ENCODE data around the gene NSUN4.
"Not testable (repeated sequence)": the region's sequence is repeated elsewhere in the genome, so short reads cannot be mapped to it uniquely, and the experiment has no call there.

NSUN4 gene

DNA sequence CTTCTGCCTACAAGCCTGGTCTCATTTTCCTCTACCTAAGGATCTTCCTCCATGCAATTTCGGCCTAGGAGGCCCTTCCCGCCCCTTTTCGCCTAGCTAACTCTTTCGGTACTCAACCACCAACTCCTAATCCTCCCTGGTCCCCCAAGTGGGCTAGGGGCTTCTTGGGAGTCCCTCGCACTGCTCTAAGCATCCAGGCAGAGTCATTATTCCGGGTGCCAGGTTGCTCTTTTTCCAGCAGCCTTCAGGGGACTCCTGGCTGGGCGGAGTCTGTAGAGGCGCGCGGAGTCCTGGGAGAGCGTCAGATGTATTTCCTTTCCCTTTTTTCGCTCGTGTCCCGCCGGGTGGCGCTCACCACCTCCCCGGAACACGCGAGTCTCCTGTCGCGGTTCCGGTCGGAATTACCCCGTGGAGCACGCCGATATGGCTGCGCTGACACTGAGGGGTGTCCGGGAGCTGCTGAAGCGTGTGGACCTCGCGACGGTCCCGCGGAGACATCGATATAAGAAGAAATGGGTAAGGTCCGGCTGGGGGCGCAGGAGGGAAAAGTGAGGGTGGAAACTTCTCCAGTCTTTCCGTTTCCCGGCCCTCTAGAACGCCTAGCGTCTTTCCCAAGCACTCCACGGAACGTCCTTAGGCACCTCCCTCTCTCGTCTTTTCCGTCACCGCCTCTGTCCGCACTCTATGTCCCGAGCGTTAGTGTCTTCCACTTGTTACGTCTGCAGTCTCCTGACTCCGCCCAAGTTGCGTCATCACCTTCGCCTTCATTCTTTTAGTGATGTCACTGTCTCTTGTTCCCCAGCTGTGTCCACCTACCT, at the start of gene NSUN4:
TSS of gene NSUN4 (plus strand) at position 404 of the 818 bp plus-strand sequence. CDS start at position 424, 20 bp downstream.
- peak; percentile 76 for DNase-seq (ENCODE audit: low read depth, low spot score)

DNA sequence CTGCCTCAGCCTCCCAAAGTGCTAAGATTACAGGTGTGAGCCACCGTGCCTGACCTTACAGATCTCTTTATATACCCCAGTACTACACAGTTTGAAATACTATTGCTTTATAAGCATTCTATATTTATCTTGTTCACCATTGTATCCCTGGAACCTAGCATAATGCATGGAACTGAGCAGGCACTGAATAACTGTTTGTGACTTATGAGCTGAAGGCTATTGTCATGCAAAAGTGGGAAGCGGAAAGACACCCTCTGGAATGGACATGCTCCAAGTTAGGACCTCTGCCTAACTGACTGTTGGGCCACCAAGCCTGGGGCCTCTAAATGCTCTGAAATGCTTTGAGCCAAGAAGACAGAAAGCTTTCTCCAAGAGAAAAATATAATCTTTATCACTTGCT, 45.3 kb upstream of the NSUN4 start:
- no peak for DNase-seq (ENCODE audit: low read depth, low spot score)

DNA sequence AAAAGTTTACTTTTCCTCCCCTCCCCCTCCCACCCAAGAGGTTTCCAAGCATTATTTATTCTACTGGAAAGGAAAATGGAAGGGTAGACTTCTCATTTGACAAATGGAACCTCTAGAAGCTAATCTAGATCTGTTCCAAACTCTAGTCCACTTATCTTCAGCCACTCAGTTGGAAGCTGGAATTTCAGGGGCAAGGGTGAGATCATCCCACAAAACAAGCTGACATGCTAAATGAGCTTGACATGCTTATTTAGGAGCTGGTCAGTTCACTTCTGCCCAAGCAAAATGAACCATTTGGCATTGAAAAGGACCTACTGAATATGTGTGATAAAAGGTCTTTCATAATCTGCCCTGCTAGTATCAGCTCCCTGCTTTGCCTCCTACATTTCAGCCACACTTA, 42.2 kb upstream of the NSUN4 start:
- DNase-seq (ENCODE audit: low read depth, low spot score): no peak

DNA sequence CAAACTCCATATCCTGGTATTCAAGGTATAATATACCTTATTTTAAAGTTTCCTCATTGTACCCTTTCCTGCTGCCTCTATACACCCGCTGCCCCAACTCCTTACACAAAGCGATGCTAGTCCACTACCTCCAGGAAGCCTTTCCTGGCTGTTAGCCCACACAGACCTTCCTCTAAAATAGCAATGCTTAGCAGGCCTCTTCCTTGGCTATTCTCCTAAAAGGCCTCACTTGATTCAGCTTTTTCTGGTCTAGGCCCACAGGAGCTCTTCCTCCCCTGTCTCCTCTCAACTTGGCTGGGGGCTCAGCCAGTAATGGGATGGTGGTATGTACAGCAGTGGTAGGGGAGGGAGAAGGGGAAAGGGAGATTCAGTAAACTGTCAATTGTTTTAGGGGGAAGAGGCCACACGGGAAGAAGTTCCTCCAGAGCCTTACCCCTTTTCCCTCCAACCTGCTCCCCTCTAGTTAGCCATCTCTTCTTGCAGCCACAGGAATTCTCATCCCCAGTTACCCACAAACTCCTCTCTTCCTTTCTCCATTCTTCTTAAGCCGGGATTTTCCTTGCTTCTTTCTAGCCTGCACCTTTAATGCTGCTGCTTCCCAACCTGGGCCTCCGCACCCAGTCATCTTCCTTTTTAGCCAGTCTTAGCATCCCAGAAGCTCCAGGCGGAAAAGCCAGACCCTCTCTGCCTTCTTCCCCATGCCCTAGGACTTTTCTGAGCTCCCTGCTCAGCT, 39.8 kb upstream of the NSUN4 start:
- no peak for DNase-seq (ENCODE audit: low read depth, low spot score)

DNA sequence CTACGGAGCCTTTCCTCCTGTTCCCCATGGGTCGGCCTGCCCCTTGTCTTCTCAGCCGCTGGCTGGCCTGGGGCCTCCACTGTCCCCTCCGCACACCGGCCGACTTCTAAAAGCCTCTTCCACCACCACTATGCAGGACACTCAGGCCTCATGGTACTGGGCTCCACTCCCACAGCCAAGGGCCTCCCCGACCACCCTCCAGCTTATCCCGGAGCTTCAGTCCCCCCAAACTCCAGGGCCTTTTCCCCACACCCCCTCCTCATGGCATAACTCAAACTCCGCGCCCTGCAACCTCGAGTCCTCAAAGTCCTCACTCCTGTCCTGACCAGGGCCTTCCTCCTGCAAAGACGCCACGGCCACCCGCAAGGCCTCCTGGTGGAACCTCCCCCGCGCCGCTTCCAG, 39.2 kb upstream of the NSUN4 start:
- no peak for DNase-seq (ENCODE audit: low read depth, low spot score)

DNA sequence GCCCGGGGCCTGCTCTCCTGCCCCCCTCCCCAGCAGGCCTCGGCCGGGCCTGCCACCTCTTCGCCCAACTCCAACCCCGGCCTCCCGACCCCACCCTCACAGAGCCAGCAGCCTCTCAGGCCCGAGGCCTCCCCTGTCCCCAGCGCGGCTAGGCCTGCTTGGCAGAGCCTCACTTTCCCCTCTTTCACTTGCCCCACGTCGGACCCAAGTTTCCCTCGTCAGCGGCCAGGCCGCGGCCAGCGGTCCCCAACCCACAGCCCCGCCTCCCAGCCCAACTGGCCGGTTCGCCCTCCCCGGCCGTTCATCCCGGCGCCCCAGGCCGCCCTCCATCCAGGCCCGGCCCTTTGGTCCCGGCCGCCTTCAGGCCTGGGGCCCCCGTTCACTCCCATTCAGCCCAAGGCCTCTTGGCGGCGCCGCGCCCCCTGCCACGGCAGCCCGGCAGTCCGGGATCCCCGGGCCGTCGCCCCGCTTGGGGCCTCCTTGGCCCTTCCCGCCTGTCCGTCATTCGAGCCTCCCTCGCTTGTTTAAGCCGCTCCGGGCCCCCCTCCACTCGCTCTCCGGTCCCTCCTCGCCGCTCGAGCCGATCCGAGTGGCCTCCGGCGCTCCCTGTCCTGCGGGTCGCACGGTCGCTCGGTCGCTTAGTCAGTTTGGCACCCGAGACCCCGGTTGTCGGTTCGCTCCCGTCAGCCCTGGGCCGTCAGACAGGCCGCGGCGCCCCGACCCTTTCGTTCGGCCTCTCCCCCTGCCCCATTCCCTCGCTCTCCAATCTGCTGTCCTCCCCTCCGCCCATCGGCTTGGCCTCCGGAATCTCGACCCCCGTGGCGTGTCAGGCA, 38.6 kb upstream of the NSUN4 start:
- no peak for DNase-seq (ENCODE audit: low read depth, low spot score)

DNA sequence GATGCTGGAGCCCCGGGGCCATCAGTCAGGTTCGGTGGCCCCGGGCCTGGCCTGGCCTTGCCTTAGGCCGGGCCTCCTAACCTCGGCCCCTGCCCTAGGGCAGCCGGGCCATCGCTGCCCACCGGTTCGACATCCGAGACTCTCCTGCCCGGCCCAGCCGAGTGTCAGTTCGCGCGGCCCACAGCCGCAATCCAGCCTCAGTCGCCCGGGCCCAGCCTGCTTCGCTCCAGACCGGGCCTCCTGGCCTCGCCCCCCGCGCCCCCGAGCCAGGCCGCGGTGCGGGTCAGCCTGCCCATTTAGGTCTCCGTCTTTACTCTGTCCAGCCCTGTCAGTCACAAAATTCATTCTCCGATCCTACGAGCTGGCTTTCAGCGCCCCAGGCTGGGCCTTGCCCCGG, 38.0 kb upstream of the NSUN4 start:
- no peak for DNase-seq (ENCODE audit: low read depth, low spot score)

DNA sequence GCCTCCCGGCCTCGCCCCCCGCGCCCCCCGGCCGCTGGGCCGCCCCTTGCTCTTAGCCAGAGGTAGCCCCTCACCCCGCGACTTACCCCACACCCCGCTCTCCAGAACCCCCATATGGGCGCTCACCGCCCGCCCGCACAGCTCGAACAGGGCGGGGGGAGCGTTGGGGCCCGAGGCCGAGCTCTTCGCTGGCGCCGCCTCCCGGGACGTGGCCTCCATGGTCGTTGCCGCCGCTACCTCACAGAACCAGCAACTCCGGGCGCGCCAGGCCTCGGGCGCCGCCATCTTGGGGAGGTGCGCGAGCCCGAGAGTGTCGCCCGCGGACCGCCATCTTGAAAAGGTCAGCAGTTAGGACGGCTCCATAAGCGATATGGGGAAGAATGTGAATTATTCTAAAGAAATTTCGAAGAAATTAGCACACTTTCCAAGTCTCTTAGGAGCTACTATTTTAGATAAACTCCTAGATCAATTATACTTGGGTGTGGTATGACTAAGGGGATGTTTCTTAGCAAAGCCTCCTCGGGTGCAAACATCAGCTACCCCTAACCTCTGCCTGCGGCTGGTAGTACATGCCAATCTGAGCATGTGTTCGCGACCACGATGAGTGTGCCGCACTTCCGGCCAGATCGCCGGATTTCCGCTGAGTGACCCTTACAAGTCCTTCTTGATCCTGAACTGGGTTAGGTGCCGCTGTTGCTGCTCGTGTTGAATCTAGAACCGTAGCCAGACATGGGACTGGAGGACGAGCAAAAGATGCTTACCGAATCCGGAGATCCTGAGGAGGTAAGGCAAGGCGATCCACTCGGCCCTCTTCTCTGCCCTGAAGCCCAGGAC, 37.4 kb upstream of the NSUN4 start, which contains the start of the genes LRRC41 and UQCRH:
TSS of gene LRRC41 (minus strand) at position 579 of the 834 bp plus-strand sequence. CDS start at position 285, 294 bp downstream.
TSS of gene UQCRH (plus strand) at position 661 of the 834 bp plus-strand sequence. CDS start at position 730, 69 bp downstream.
- peak; percentile 95 for DNase-seq (ENCODE audit: low read depth, low spot score)

DNA sequence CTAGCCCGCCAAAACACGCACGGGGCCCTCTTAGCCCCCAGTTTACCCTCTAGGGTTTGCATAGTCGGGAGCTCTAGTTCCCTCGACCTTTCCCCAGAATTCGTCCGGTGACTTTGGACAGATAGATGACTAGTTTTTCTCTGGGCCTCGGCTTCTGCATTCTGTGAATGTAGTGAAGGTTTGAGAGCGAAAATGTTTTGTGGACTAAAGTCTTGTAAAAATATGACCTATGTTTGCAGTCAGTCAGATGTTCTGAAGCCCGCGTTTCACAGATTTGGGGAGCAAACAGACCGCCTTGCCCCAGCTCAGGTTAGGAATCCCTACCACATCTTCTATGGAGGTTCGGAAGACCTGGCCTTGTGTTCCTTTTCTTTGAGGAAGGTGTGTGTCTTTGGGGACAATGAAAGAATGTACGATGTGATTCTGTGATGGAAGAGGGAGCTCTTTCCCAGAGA, 36.7 kb upstream of the NSUN4 start:
- DNase-seq (ENCODE audit: low read depth, low spot score): no peak

DNA sequence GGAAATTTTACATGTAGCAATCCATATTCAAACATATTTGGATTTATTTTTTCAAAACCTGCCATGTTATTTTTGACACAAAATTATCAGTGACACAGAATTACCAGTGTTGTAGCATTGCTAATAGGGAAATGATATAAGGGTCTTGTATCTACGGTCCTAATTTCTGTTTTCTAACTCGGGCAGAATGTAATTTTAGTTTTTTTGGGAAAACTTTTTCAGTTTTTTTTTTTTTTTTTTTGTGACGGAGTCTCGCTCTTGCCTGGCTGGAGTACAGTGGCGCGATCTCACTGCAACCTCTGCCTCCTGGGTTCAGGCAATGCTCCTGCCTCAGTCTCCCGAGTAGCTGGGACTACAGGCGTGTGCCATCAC, 34.5 kb upstream of the NSUN4 start:
- no peak for DNase-seq (ENCODE audit: low read depth, low spot score)

DNA sequence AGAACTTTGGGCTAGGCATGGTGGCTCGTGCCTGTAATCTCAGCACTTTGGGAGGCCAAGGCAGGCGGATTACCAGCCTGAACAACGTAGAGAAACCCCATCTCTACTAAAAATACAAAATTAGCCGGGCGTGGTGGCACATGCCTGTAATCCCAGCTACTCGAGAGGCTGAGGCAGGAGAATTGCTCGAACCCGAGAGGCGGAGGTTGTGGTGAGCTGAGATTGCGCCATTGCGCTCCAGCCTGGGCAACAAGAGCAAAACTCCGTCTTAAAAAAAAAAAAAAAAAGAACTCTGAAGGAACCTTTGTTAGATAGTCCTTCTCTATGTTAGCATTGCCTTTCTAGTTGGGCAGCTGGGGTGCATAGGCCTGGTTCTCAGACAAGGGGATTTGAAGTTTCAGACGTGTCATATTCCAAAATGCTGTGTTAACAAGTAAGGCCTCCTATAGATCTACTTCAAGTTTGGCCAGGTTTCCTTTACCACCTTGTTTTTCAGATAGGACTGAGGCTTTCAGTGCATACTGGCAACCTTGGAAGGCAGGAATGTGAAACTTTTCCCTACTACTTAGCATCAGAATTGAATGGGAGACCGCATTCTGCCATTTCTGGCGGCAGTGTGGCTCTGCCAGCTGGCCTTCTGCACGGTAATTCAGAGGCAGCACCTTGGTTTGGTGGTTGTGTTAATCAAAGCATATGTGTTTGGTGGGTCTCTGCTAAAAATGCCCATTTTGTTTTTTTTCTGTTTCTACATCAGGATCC, 31.0 kb upstream of the NSUN4 start:
- no peak for DNase-seq (ENCODE audit: low read depth, low spot score)

DNA sequence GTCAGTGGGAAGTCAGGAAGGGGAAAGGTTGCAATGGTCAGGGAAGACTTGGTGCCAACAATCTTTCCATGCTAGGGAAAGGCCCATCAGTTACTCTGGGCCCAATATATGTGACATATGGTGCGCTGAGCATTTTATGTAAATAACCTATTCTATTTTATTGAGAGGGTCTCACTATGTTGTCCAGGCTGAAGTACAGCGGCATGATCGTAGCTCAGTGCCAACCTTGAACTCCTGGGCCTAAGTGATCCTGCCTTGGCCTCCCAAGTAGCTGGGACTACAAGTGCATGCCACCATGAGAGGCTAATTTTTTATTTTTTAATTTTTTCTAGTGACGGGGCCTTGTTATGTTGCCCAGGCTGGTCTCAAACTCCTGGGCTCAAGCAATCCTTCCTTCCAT, 30.3 kb upstream of the NSUN4 start:
- DNase-seq (ENCODE audit: low read depth, low spot score): no peak

DNA sequence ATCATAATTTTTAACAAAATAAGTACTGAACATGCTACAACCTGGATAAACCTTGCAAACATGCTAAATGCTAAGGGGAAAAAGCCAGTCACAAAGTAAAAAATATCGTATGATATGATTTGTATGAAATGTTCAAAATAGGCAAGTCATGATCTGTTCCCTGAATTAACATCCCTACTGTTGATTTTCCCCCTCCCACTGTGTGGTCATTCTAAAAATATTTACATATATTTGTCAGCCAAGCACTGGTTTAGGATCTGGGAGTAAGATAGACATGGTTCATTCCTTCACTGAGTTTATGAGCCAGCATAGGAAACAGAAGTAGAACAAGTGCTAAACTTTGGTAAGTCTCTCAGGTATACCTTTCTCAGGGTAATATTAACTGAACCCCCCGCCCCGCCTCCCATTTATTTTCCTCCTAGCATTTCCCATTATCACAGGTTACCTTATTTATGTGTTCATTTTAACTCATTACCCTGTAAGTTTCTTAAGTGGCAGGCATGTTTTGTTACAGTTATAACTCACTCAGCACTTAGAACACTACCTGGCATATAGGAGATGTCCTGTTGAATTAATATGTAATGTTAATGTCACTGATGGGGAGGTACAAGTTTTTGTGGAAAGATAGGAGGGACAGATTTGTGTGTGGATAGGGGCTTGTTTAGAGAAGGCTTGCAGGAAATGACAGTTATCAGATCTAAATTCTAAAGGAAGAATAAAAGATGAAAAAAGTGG, 24.8 kb upstream of the NSUN4 start:
- DNase-seq (ENCODE audit: low read depth, low spot score): no peak

DNA sequence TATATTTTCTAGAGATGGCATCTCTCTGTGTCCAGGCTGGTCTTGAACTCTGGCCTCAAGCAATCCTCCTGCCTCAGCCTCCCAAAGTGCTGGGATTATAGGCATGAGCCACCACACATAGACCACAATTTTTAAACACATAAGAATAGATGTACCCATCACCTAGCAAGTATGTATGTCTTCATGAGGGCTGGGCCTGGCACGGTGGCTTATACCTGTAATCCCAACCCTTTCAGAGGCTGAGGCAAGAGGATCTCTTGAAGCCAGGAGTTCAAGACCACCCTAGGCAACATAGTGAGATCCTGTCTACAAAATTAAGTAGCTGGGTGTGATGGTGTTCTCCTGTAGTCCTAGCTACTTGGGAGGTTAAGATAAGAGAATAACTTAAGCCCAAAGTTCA, 23.3 kb upstream of the NSUN4 start:
- DNase-seq (ENCODE audit: low read depth, low spot score): no peak

DNA sequence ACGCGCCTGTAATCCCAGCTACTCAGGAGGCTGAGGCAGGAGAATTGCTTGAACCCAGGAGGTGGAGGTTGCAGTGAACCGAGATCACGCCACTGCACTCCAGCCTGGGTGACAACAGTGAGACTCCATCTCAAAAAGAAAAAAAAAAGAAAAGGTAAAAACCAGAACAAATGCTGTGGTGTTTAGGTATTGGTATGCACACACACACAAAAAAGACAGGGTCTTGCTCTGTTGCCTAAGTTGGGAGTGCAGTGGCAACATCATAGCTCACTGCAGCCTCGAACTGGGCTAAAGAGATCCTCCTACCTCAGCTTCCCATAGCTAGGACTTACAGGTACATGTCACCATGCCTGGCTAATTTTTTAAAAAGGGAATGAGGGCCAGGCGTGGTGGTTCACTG, 21.3 kb upstream of the NSUN4 start:
- not testable (repeated sequence) for DNase-seq (ENCODE audit: low read depth, low spot score)

DNA sequence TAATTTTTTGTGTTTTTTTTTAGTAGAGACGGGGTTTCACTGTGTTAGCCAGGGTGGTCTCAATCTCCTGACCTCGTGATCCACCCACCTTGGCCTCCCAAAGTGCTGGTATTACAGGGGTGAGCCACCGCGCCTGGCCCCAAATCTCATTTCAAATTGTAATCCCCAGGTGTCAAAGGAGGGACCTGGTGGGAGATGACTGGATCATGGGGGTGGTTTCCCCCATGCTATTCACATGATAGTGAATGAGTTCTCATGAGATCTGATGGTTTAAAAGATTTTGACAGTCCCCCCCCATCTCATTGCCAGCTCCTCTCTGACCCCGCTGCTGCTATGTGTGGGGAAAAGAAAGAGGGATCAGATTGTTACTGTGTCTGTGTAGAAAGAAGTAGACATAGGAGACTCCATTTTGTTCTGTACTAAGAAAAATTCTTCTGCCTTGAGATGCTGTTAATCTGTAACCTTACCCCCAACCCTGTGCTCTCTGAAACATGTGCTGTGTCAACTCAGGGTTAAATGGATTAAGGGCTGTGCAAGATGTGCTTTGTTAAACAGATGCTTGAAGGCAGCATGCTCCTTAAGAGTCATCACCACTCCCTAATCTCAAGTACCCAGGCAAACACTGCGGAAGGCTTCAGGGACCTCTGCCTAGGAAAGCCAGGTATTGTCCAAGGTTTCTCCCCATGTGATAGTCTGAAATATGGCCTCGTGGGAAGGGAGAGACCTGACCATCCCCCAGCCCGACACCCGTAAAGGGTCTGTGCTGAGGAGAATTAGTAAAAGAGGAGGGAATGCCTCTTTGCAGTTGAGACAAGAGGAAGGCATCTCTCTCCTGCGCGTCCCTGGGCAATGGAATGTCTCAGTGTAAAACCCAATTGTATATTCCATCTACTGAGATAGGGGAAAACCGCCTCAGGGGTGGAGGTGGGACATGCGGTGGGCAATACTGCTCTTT, 20.4 kb upstream of the NSUN4 start:
- DNase-seq (ENCODE audit: low read depth, low spot score): not testable (repeated sequence)

DNA sequence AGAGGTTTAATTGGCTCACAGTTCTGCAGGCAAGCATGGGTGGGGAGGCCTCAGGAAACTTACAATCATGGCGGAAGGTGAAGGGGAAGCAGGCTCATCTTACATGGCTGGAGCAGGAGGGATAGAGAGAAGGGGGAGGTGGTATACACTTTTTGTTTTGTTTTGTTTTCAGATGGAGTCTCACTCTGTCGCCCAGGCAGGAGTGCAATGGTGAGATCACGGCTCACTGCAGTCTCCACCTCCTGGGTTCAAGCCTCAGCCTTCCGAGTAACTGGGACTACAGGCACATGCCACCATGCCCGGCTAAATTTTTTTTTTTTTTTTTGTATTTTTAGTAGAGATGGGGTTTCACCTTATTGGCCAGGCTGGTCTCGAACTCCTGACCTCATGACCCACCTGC, 18.4 kb upstream of the NSUN4 start:
- DNase-seq (ENCODE audit: low read depth, low spot score): not testable (repeated sequence)

All from smooth muscle cell of the brain vasculature (primary cell).